ENCODE data around the gene LIX1L.
"Not testable (repeated sequence)": the region's sequence is repeated elsewhere in the genome, so short reads cannot be mapped to it uniquely, and the experiment has no call there.

Gene LIX1L

GRCh38 chr1:145927916-145928643 lies 29.7 kb downstream of the LIX1L start:
- DNase-seq = no peak

GRCh38 chr1:145927063-145927886 lies 30.5 kb downstream of the LIX1L start, which contains the start of gene RBM8A:
RBM8A (minus strand) TSS chr1:145927484; CDS start chr1:145927426, 58 bp downstream.
- peak; percentile 97 to 98 for DNase-seq

- DNase-seq = no peak
Observed at GRCh38 chr1:145926686-145927062, 31.1 kb downstream of the LIX1L start.

- DNase-seq = no peak
Observed at GRCh38 chr1:145922266-145922665, 35.6 kb downstream of the LIX1L start.

GRCh38 chr1:145920297-145920696 lies 37.5 kb downstream of the LIX1L start:
- DNase-seq = not testable (repeated sequence)

- DNase-seq = peak; percentile 14 to 17
Observed at GRCh38 chr1:145918992-145919939, 38.6 kb downstream of the LIX1L start.

- DNase-seq = peak; percentile 93 to 94
Observed at GRCh38 chr1:145918144-145918991, 39.4 kb downstream of the LIX1L start, which contains the start of gene PEX11B. PEX11B (minus strand) TSS chr1:145918717; CDS start chr1:145918688, 29 bp downstream.

- no peak for DNase-seq
Observed at GRCh38 chr1:145917595-145917994, 40.2 kb downstream of the LIX1L start.

- DNase-seq = no peak
Observed at GRCh38 chr1:145916745-145917144, 41.1 kb downstream of the LIX1L start.

- DNase-seq = no peak
Observed at GRCh38 chr1:145912128-145912641, 45.6 kb downstream of the LIX1L start.

GRCh38 chr1:145908653-145909052 lies 49.2 kb downstream of the LIX1L start:
- no peak for DNase-seq

- no peak for DNase-seq
Observed at GRCh38 chr1:145906954-145907753, 50.7 kb downstream of the LIX1L start.

- no peak for DNase-seq
Observed at GRCh38 chr1:145901312-145902021, 56.4 kb downstream of the LIX1L start.

- DNase-seq = no peak
Observed at GRCh38 chr1:145898756-145899155, 59.1 kb downstream of the LIX1L start.

GRCh38 chr1:145897969-145898368 lies 59.8 kb downstream of the LIX1L start:
- no peak for DNase-seq

GRCh38 chr1:145895471-145895870 lies 62.3 kb downstream of the LIX1L start:
- no peak for DNase-seq

GRCh38 chr1:145893306-145894055 lies 64.3 kb downstream of the LIX1L start:
- no peak for DNase-seq

- DNase-seq = no peak
Observed at GRCh38 chr1:145892486-145893087, 65.2 kb downstream of the LIX1L start.

All from CD4-positive, alpha-beta T cell treated with Interleukin-1 beta for 1 hour (primary cell).